Germinal center (tissue), 1 donor: ENCODE measurements around the gene PBRM1.

ENCODE experiments used
- DNase-seq: peaks from one replicate; pipeline ENCODE4 v3.0.0; 2012; ENCODE audit warnings: mixed read lengths, low spot score

The PBRM1 gene

DNA sequence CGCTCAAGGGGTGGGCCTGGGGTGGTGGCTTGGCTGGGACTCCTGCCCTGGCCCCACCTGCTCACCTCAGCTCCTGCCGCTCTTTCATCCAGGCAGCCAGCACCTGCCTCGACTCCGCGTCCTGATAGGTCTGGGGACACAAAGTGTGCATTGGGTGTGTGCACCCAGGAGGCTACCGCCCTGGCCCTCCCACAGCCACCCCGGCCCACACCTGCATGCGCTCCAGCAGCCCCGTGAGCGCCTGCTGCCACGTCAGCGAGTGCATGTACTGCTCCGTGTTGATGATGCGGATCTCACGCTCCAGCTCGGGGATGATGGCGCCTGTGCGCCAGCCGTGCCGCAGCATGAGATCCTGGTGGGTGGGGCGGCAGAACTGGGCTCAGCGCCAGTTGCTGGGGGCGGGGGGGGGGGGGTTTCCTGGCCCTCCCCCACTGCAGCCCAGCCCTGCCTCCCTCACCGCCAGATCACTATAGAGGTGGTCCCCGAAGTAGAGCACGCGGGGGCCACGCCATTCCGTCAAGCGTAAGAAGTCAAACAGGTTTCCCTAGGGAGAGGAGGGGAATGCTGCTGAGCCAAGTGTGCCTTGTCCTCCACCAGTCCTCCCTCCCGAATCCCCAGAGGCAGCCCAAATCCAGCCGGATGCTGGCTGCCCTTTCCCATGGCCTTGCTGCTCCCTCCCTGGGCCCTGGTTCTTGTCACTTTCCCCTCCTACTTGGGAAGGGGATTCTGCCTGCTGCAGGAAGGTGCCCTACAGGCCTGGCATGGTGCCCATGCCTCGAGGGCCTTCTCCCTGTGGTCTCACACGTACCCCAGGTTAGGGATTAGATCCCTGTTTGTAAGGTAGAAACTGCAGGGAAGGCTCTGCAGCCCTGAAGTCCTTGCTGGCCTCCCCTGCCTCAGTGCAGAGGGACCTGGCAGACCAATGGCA lies 160.7 kb downstream of the PBRM1 start:
- no peak for DNase-seq

DNA sequence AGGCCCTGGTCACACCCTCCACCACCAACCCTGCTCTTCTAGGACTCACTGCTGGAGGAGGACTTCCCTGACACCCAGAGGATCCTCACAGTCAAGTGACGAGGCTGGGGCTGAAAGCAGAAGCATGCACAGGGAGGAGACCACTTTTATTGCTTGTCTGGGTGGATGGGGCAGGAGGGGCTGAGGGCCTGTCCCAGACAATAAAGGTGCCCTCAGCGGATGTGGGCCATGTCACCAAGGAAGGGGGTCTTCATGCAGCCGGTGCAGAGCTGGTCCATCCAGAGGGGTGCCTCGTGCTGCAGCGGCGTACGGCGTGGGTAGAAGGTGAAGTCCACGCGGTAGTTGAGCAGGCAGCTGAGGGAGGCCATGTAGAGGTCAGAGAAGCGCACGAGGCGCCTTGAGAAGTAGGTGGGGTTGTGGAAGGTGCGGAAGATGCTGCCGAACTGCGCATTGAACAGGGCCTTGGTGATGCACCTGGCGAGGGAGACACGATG lies 161.4 kb downstream of the PBRM1 start:
- no peak for DNase-seq

DNA sequence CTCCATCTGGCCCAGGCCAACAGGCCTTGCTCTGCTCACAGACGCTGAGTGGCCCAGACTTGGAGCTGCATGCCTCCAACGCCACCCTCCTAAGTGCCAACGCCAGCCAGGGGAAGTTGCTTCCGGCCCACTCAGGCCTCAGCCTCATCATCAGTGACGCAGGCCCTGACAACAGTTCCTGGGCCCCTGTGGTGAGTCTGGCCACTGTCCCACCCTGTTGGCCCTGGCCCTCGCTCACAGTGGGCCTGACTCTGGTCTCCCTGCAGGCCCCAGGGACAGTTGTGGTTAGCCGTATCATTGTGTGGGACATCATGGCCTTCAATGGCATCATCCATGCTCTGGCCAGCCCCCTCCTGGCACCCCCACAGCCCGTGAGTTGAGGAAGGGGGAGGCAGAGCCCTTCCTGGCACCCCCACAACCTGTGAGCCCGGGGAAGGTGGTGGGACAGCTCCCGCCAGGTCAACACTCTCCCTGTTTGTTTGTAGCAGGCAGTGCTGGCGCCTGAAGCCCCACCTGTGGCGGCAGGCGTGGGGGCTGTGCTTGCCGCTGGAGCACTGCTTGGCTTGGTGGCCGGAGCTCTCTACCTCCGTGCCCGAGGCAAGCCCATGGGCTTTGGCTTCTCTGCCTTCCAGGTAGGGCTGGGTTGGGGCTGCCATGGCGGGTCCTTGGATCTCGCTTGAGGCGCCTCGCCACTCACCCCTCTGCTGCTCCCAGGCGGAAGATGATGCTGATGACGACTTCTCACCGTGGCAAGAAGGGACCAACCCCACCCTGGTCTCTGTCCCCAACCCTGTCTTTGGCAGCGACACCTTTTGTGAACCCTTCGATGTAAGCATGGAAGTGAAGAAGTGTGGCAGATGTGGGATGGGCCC lies 162.1 kb downstream of the PBRM1 start:
- DNase-seq, result no peak

DNA sequence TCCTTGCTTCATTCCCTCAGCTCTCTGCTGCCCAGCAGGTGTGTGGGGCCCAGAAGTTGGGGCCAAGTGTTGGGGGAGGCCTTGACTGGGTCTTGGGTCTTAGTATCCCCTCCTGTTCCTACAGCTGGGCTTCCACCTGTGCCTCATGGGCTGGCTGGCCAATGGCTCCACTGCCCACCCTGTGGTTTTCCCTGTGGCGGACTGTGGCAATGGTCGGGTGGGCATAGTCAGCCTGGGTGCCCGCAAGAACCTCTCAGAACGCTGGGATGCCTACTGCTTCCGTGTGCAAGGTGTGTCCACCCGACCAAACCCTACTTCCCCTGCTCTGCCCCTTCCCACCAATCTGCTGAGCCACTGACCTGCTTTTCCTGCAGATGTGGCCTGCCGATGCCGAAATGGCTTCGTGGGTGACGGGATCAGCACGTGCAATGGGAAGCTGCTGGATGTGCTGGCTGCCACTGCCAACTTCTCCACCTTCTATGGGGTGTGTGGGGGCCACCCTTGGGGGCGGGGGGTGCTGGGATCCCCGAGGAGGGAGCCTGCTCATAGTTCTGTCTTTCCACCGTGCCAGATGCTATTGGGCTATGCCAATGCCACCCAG lies 163.0 kb downstream of the PBRM1 start:
- DNase-seq, result no peak

DNA sequence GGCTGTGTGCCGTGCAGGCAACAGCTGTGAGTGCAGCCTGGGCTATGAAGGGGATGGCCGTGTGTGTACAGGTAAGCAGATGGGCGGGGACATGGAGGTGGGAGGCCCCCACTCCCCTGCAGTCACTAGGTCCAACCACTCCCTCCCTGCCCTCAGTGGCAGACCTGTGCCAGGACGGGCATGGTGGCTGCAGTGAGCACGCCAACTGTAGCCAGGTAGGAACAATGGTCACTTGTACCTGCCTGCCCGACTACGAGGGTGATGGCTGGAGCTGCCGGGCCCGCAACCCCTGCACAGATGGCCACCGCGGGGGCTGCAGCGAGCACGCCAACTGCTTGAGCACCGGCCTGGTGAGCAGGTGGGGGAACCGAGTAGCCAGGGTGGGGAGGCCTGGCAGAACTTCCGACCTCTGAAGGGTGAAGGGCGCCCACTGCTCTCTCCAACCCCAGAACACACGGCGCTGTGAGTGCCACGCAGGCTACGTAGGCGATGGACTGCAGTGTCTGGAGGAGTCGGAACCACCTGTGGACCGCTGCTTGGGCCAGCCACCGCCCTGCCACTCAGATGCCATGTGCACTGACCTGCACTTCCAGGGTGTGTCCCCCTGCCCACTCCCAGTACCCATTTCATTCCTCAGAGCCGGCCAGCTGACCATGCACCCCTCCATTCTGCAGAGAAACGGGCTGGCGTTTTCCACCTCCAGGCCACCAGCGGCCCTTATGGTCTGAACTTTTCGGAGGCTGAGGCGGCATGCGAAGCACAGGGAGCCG lies 163.6 kb downstream of the PBRM1 start:
- no peak for DNase-seq

DNA sequence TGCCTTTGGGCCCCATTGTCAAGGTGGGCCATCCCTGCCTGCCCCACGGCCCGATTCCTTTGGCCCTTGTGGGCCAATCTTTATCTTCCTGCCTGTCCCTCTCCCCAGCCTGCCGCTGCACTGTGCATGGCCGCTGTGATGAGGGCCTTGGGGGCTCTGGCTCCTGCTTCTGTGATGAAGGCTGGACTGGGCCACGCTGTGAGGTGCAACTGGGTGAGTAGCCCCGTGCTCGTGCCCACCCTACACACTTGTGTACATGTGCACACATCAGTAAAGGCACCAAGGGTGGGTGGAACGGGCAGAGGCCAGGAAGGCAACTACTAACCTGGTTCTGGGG lies 164.3 kb downstream of the PBRM1 start:
- DNase-seq, result no peak

DNA sequence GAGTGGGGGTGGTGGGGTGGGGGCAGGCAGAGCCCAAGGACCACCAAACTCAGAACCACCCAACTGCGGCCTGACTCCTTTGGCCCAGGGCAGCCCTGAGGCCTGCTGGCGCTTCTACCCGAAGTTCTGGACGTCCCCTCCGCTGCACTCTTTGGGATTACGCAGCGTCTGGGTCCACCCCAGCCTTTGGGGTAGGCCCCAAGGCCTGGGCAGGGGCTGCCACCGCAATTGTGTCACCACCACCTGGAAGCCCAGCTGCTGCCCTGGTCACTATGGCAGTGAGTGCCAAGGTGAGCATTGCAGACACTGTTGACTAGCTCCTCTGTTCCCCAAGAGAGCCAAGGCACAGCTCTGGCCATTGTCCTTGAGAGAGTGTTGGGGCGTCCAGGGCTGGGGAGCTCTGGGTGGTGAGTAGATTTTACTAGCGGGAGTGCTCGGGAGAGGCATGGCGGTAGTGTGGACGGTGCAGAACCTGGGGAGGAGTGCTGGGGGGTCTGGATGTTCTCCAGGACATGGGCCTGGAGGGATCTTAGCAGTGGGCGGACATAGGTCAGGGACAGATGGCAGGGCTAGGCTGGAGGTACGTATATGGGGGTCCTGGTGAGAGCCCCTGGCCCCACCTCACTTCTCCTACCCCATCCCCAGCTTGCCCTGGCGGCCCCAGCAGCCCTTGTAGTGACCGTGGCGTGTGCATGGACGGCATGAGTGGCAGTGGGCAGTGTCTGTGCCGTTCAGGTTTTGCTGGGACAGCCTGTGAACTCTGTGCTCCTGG lies 164.8 kb downstream of the PBRM1 start:
- no peak for DNase-seq

DNA sequence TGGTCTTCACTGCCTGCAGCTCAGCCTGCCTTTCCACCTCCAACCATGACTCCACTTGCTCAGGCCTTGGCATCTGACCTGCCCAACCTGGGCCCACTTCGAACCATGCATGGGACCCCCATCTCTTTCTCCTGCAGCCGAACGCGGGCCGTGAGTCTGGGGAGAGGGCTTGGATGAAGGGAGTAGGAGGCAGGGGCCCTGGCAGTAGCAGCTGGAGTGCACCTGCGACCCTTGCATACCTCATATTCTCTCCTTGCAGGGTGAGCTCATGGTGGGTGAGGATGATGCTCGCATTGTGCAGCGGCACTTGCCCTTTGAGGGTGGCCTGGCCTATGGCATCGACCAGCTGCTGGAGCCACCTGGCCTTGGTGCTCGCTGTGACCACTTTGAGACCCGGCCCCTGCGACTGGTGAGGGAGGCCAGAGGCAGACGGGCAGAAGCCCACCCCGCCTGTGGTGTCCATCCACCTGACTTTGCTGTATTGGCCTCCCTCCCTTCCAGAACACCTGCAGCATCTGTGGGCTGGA lies 165.5 kb downstream of the PBRM1 start:
- DNase-seq, result no peak

DNA sequence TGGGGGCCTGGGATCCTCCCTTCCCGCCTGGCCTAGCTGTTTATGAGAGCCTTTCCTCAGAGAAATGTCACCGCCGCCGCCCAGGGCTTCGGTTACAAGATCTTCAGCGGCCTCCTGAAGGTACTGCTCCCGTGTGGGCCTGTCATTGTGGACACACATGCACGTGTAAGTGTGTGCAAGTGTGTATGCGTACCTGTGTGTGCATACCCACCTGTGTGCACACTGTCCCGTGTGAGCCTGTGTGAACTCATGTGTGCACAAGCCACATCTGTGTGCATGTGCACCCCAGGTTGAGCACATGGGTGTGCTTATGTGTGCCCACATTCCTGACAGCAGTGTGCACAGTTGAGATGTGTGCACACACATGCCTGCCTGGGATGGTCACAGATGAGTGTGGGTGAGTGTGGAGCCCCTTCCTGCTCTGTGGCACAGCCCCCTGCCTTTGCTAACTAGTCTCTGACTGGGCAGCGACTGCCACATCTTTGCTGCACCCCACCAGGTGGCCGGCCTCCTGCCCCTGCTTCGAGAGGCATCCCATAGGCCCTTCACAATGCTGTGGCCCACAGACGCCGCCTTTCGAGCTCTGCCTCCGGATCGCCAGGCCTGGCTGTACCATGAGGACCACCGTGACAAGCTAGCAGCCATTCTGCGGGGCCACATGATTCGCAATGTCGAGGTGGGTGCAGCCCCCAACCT lies 166.1 kb downstream of the PBRM1 start:
- no peak for DNase-seq

DNA sequence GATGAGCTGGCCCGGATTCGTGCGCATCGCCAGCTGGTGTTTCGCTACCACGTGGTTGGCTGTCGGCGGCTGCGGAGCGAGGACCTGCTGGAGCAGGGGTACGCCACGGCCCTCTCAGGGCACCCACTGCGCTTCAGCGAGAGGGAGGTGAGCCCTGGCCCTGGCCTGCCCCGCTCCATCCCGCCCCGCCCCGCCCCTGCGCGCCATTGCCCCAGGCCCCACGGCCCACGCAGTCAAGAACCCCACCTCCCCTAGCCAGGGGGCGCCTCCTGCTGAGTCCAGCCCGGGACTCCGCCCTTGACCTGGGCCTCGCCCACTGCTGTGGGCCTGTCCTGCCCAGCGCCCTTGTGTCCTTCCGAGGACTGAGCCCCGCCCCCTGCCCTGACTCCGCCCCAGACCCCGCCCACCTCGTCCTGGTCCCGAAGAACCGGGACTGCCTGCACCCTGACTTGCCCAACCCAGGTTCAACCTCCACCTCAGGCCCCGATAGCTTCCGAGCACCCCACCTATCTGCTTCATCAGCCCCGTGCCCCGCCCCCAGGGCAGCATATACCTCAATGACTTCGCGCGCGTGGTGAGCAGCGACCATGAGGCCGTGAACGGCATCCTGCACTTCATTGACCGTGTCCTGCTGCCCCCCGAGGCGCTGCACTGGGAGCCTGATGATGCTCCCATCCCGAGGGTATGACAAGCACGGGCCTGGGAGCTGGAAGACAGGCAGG lies 166.8 kb downstream of the PBRM1 start:
- DNase-seq, result no peak

DNA sequence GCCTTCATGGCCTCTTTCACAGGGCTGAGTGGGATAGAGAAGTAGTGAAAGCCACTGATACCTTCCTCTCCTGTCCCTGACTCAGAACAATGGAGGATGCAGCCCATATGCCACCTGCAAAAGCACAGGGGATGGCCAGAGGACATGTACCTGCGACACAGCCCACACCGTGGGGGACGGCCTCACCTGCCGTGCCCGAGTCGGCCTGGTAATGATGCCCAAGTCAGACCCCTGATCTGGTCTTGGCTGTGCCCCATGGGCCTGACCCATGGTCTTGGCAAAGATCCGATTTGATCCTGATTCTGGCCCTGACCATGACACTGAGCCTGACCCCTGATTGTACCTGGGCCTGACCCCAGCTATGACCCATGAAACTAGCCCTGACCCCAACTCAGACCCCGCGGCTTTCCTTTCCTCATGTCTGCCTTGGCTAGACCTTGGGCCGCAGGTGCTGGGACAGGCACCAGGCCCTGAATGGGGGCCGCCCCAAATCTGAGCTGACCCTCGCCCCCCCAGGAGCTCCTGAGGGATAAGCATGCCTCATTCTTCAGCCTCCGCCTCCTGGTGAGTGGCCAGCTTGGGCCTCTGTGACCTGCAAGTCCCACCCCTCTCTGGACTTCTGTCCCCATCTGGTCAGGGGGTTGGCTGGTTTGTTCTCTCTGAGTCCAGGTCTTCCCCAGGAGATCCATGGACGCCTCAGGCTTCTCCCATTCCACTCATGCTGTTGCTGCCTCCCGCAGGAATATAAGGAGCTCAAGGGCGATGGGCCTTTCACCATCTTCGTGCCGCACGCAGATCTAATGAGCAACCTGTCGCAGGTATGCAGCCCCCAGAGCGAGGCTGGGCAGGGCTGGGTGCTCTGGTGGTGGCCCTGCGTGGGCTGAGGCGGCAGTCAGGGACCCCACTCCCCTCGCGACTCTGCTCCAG lies 167.7 kb downstream of the PBRM1 start:
- no peak for DNase-seq

DNA sequence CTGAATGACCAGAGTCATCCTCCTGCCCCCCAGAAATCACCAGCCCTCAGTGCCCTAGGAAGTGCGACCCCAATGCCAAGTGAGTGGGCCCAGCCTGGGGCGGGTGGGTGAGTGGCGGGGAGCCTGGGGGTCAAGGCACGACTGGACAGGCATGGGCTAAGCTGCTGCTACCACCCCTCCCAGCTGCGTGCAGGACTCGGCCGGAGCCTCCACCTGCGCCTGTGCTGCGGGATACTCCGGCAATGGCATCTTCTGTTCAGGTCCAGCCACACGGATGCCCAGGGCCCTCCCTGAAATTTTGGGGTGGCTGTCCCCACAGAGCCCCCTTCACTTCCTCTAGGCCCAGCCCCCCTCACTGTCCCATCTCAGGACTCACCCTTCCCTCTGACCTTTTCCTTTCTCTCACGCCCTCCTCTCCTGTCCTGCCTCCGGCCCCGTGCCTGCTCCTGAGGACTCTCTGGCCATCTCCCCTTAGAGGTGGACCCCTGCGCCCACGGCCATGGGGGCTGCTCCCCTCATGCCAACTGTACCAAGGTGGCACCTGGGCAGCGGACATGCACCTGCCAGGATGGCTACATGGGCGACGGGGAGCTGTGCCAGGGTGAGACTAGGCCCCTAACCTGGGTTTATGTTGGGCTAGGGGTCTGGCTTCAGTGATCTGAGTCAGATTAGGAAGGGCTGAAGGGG lies 169.1 kb downstream of the PBRM1 start:
- DNase-seq, result no peak

DNA sequence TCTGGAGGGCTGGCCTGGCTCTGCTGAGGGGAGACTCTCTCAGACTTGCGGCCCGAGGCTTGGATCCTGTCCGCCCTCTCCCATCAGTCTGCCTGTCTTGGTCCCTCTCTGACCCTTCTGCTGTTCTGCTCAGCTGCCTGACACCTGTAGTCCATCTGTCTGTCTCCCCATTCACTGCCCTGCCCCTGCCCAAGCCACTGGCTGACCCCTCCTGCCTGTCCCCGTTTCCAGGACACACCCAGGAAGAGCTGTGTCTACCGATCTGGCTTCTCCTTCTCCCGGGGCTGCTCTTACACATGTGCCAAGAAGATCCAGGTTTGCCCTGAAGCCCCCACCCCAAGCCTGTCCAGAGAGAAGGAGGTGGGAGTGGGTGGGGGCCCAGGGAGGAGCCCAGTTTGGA lies 170.5 kb downstream of the PBRM1 start:
- no peak for DNase-seq

DNA sequence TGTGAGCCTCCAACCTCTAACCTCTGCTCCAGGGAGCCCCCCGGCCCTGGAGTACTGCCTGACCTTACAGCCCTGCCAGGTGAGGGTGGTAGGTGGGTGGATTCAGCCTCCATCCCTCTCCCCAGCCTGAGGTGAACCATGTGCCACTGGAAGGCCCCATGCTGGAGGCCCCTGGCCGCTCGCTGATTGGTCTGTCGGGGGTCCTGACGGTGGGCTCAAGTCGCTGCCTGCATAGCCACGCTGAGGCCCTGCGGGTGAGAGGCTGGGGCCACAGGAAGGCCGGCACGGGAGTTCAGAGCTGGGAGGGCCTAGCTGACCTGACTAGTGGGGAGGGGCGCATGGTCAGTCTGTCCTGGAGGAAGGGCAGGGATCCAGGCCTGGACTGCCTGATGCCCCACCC lies 171.1 kb downstream of the PBRM1 start:
- DNase-seq, result no peak

DNA sequence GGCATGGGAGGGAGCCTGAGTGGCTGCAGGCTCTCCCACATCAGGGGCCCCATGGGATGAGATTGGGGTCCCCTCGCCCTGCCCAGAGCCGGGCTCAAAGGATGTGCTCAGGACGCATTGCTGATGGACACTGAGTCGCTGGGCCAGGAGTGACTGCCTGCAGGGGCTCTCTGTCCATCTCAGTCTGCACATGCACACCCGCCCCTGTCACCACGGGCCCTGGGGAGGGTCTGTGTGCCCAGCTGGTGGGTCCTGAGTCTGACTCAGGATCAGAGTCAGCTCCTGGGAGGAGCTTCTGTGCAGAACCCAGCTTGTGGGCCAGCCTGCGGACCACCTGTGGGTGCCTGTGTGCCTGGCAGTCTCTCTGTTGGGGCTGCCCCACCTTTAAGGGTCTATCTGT lies 172.4 kb downstream of the PBRM1 start:
- DNase-seq, result no peak

DNA sequence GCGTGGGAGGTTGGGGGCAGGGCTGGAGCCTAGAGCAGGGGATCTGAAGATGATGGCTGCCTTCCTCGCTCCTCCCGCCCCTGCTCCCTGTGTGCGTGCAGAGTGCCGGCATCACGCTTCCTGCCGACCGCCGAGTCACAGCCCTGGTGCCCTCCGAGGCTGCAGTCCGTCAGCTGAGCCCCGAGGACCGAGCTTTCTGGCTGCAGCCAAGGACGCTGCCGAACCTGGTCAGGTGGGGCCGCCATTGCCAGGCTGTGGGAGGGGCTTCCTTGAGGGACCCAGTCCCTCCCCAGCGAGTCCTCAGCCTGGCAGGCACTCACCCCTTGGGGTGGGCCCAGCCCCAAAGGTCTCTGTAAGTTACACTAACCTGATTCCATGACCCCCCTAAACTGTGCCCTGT lies 173.0 kb downstream of the PBRM1 start:
- no peak for DNase-seq

DNA sequence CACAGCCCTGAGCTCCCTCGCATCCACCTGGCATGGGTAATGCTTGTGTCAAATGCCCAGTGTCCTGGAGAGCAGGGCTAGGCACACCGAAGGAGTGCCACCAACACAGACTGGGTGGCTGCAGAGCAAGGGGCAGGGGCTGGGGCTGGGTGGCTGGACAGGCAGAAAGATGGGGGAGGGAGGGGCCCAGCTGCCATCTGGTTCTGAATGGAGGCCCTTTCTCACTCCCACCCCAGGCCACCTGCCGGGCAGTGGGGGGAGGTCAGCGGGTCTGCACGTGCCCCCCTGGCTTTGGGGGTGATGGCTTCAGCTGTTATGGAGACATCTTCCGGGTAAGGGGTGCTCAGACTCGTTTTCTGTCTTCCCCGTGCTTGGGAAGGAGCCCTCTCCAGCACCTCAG lies 173.6 kb downstream of the PBRM1 start:
- DNase-seq, result no peak

DNA sequence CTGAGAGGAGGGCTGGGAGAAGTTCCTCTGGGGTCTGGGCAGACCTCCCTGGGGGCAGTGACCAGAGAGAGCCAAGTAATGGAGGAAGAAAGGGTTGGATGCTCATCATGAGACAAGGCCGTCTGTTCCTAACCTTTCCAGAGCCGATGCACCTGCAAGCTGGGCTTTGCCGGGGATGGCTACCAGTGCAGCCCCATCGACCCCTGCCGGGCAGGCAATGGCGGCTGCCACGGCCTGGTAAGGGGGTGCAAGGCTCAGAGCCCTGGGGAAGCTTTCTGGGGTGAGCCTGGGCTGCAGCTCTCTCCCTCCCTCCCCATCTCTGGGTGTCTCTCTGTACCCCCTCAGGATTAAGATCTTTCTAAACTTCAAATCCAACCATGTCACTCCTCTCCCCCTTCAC lies 174.2 kb downstream of the PBRM1 start:
- DNase-seq, result no peak
